Keratinocyte (primary cell): Measurements from ENCODE around the gene AGPAT3.

Source experiments
- EZH2 ChIP-seq: IDR thresholded peaks from one replicate; pipeline ENCODE4 v1.6.1; 2012; ENCODE audit warnings: inconsistent platforms, mild to moderate bottlenecking, low read length, moderate library complexity
- TF ChIP-seq, protein P1 (sequence below), 3 experiments: IDR thresholded peaks in 1 of 3; conservative IDR thresholded peaks in 1 of 3; optimal IDR thresholded peaks in 1 of 3; 2 replicates in 2 of 3; 3 replicates in 1 of 3; pipeline versions ENCODE3 to v1.5.1; 2011; ENCODE audit warnings: low read length in 3 of 3, mild to moderate bottlenecking in 3 of 3, moderate library complexity in 2 of 3, control low read depth in 1 of 3, inconsistent platforms in 1 of 3; ENCODE audit not compliant: insufficient read depth in 2 of 3; ENCODE audit errors: extremely low read depth in 1 of 3

DNA sequence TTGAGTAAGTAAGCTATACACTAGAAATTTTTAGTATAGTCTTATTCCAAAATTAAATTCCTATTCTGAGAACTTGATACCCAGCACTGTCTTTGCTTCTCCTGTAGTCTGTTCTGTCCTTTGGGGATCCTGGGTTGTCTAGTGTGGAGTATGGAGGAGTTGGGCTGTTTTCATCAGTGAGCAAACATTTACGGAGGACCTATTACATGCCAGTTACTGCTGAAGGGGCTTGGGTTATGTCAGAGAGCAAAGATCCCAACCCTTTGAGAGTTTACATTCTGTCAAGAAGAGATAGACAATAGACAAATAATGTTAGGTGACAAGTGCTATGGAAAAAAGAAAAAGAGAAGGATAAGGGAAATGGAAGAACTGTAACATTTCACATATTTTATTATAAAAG lies 156.0 kb downstream of the AGPAT3 start:
- TF ChIP-seq, protein P1, sequence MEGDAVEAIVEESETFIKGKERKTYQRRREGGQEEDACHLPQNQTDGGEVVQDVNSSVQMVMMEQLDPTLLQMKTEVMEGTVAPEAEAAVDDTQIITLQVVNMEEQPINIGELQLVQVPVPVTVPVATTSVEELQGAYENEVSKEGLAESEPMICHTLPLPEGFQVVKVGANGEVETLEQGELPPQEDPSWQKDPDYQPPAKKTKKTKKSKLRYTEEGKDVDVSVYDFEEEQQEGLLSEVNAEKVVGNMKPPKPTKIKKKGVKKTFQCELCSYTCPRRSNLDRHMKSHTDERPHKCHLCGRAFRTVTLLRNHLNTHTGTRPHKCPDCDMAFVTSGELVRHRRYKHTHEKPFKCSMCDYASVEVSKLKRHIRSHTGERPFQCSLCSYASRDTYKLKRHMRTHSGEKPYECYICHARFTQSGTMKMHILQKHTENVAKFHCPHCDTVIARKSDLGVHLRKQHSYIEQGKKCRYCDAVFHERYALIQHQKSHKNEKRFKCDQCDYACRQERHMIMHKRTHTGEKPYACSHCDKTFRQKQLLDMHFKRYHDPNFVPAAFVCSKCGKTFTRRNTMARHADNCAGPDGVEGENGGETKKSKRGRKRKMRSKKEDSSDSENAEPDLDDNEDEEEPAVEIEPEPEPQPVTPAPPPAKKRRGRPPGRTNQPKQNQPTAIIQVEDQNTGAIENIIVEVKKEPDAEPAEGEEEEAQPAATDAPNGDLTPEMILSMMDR (optimal IDR thresholded peaks at IDR 0.05 in 1 of 3, IDR thresholded peaks at IDR 0.05 in 1 of 3, conservative IDR thresholded peaks at IDR 0.05 in 1 of 3; ENCODE audit: extremely low read depth in 1 of 3, insufficient read depth in 2 of 3, low read length in 3 of 3) = no peak
- TF ChIP-seq EZH2 = no peak
